HFFc6 (cell line): Measurements from ENCODE around the gene DMAP1. TPM values are rescaled to one million over a fixed set of nuclear protein-coding genes. Genes with fewer than 3 reads are reported as not detected.
"Not testable (repeated sequence)": the region's sequence is repeated elsewhere in the genome, so short reads cannot be mapped to it uniquely, and the experiment has no call there.

Experiments used
- DNase-seq: peaks from one replicate; pipeline ENCODE4 v3.0.0-alpha.2; 2018
- H3K27ac Mint-ChIP-seq: 2 replicates; pipeline ENCODE4 v1.8.0; 2020; ENCODE audit warnings: mild to moderate bottlenecking, mixed read lengths
- H3K27me3 Mint-ChIP-seq: 2 replicates; pipeline ENCODE4 v1.8.0; 2021; ENCODE audit warnings: mild to moderate bottlenecking, moderate library complexity, mixed read lengths; ENCODE audit not compliant: insufficient read depth
- H3K36me3 Mint-ChIP-seq: 2 replicates; pipeline ENCODE4 v1.8.0; 2021; ENCODE audit warnings: low read depth, mixed read lengths
- H3K4me1 Mint-ChIP-seq: 2 replicates; pipeline ENCODE4 v1.8.0; 2020; ENCODE audit warnings: low read depth, mixed read lengths
- H3K4me3 Mint-ChIP-seq: 2 replicates; pipeline ENCODE4 v1.8.0; 2020; ENCODE audit warnings: mild to moderate bottlenecking, moderate library complexity, mixed read lengths
- H3K9me3 Mint-ChIP-seq: 2 replicates; pipeline ENCODE4 v1.8.0; 2020; ENCODE audit warnings: mild to moderate bottlenecking, mixed read lengths
- CTCF ChIP-seq: fragments of 200-600 bp; sonication (generic); IDR thresholded peaks from 2 replicates; pipeline ENCODE4 v1.5.0; 2021; ENCODE audit warnings: antibody characterized with exemption, mild to moderate bottlenecking
- long read RNA-seq: library from polyadenylated mRNA; unstranded; transcript quantifications from one replicate; pipeline ENCODE4 v2.0.0, GENCODE V29; 2019
- total RNA-seq, 6 experiments: library from RNA; stranded (reverse); fragmentation: NEBNext Ultra II Directional; extraction: Animal tissue kit (Norgen Biotek cat#: 25700); gene quantifications; 2 replicates in 1 of 6; 3 replicates in 5 of 6; pipeline ENCODE4 v1.2.3, GENCODE V29; 2021

DMAP1 gene
- total RNA-seq, result 10 to 100 TPM; 25.7 to 34.6 (median 30.1) TPM
- long read RNA-seq, transcript DMAP1-201 (11 exons, 1,552 nt), result major isoform, 15 of 34 reads
- long read RNA-seq, transcript DMAP1-203 (10 exons, 1,730 nt), result minor isoform, 7 of 34 reads
- long read RNA-seq, partial matches to known transcripts, result 1 of 34 reads
- long read RNA-seq, other reads (novel, unspliced or antisense), result 9 of 34 reads

- Mint-ChIP-seq H3K9me3 (no peaks in the 10 kb centered on the region), H3K36me3 (0 out of 2 replicates have a peak, but pooled peaks cover 5% of the 10 kb centered on the region), H3K27ac (peak within 1 kb of the TSS; percentile 63), H3K4me3 (peak within 1 kb of the TSS; percentile 90), H3K27me3 (peaks cover 2% of the 10 kb centered on the region), H3K4me1 (peaks cover 23% of the 10 kb centered on the region)
- peak; percentile 78 for DNase-seq
- TF ChIP-seq CTCF, result no peak
These were observed at the start of gene DMAP1 for GRCh38 chr1:44213222-44214112. Gene DMAP1, plus strand, starts transcription at chr1:44213471. Its CDS starts 283 bp downstream, at chr1:44213754.

GRCh38 chr1:44168520-44169098 lies 44.7 kb upstream of the DMAP1 start:
- no peak overlapping the region for H3K4me3 Mint-ChIP-seq
- no peaks in the 10 kb centered on the region for H3K4me1 Mint-ChIP-seq
- DNase-seq, result no peak
- no peak for TF ChIP-seq CTCF
- peaks cover under 1% of the 10 kb centered on the region for H3K36me3 Mint-ChIP-seq
- no peak overlapping the region for H3K27ac Mint-ChIP-seq
- H3K27me3 Mint-ChIP-seq, result peaks cover 20% of the 10 kb centered on the region
- H3K9me3 Mint-ChIP-seq, result peaks cover under 1% of the 10 kb centered on the region

GRCh38 chr1:44170281-44170823 lies 42.9 kb upstream of the DMAP1 start:
- TF ChIP-seq CTCF, result 0 out of 2 replicates have a peak, but pooled peaks have one; percentile 25
- DNase-seq, result peak; percentile 10
- no peaks in the 10 kb centered on the region for H3K4me1 Mint-ChIP-seq
- no peak overlapping the region for H3K4me3 Mint-ChIP-seq
- peaks cover 25% of the 10 kb centered on the region for H3K27me3 Mint-ChIP-seq
- no peak overlapping the region for H3K27ac Mint-ChIP-seq
- peaks cover 14% of the 10 kb centered on the region for H3K9me3 Mint-ChIP-seq
- peaks cover 8% of the 10 kb centered on the region for H3K36me3 Mint-ChIP-seq

GRCh38 chr1:44174630-44175029 lies 38.6 kb upstream of the DMAP1 start:
- Mint-ChIP-seq H3K36me3 (peaks cover 8% of the 10 kb centered on the region), H3K4me3 (no peak overlapping the region), H3K27me3 (peaks cover 18% of the 10 kb centered on the region), H3K9me3 (peaks cover 18% of the 10 kb centered on the region), H3K4me1 (no peaks in the 10 kb centered on the region), H3K27ac (no peak overlapping the region)
- no peak for DNase-seq
- TF ChIP-seq CTCF, result no peak

GRCh38 chr1:44200336-44200735 lies 12.9 kb upstream of the DMAP1 start:
- Mint-ChIP-seq H3K36me3 (no peaks in the 10 kb centered on the region), H3K27ac (no peak overlapping the region), H3K27me3 (peaks cover 13% of the 10 kb centered on the region), H3K4me3 (no peak overlapping the region), H3K4me1 (no peaks in the 10 kb centered on the region), H3K9me3 (no peaks in the 10 kb centered on the region)
- TF ChIP-seq CTCF, result no peak
- DNase-seq, result no peak

- H3K27me3 Mint-ChIP-seq, H3K36me3 Mint-ChIP-seq, H3K27ac Mint-ChIP-seq, H3K4me3 Mint-ChIP-seq, DNase-seq, H3K9me3 Mint-ChIP-seq, H3K4me1 Mint-ChIP-seq: not testable (repeated sequence)
These were observed 6.7 kb upstream of the DMAP1 start for GRCh38 chr1:44206545-44206944.
